Astrocyte of the cerebellum (primary cell): Measurements from ENCODE around the gene CEP83.

Source experiments
- DNase-seq: peaks from one replicate; pipeline ENCODE4 v3.0.0-alpha.2; 2011; ENCODE audit warnings: low read depth
- H3K4me3 ChIP-seq: 2 replicates; pipeline ENCODE4 v1.5.1; 2011; ENCODE audit warnings: mild to moderate bottlenecking, low read depth, low read length, moderate library complexity
- CTCF ChIP-seq: IDR thresholded peaks from 2 replicates; pipeline ENCODE4 v1.5.1; 2012; ENCODE audit warnings: low read length, low read depth, moderate library complexity, mild to moderate bottlenecking; ENCODE audit errors: missing control alignments
- in situ Hi-C: cut with HindIII; loops from 2 replicates; pipeline ENCODE4 v1.10.0; 2017; ENCODE audit warnings: low sequenced_read_pairs

CEP83 gene

GRCh38 chr12:94272280-94272679 lies 187.4 kb downstream of the CEP83 start:
- no peak for TF ChIP-seq CTCF
- in situ Hi-C loops: no loop called here
- DNase-seq: no peak
- no peak overlapping the region for H3K4me3 ChIP-seq

- TF ChIP-seq CTCF: no peak
- in situ Hi-C loops: no loop called here
- no peak for DNase-seq
- no peak overlapping the region for H3K4me3 ChIP-seq
Measured at GRCh38 chr12:94271351-94271750, 188.3 kb downstream of the CEP83 start.

DNA sequence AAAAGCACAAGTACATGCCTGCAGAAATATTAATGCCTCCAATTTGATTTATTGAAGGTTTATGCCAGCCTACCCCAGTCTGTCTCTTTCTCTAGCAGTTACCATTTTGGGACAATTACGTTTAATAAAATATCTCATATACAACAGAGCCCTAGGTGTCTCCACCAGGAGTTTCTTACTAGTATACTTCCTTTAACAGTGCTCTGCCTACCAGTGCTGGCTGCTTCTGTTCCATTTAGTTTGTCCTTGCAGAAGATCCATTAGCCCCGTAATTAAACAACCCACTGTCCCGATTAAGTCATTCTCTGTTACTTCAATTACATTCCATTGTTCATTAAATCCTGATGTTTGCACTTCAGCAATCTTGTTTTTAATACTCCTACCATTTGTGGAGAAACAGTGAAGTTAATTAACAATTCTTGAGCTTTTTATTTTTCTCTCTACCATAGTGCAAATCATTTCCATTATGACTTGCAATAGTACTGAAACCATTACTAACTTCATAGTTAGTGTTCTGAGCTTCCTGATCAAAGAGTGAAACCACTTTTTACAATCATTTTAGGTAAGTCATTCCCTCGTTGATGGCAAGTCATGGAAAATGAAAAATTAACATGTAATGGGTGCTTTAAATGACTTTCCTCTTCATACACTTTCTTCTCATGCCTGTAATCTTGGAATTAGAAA lies 190.2 kb downstream of the CEP83 start:
- no peak for TF ChIP-seq CTCF
- no peak overlapping the region for H3K4me3 ChIP-seq
- in situ Hi-C loops: no loop called here
- DNase-seq: no peak

DNA sequence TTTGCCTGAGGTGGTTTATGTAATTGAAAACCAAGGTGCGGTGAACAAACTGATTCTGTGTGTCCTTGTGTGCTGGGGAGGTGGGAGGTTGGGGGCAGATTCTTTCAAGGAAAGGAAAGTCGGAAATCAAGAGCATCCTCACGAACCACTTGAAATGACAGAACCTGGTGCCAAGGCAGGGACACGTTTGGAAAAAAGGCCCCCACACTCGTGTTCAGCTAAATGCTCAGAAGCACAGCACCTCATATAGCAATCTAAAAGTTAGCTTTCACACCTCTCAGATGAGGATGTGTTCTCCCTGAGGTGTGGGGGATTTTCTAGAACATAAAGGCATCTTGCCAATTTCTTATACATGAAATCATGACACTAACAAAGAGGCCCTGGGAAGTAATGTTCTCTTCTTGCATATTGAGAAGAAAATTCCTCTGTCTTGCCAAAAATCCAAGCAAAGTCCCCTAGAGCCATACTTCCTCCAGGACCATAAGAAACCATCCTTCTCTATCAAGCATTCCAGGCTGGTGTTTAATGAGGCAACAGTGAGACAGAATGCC lies 191.7 kb downstream of the CEP83 start:
- DNase-seq: no peak
- in situ Hi-C loops: no loop called here
- no peak overlapping the region for H3K4me3 ChIP-seq
- no peak for TF ChIP-seq CTCF

- in situ Hi-C loops: no loop called here
- H3K4me3 ChIP-seq: no peak overlapping the region
- no peak for TF ChIP-seq CTCF
- DNase-seq: no peak
Measured at GRCh38 chr12:94267537-94267872, 192.2 kb downstream of the CEP83 start.

DNA sequence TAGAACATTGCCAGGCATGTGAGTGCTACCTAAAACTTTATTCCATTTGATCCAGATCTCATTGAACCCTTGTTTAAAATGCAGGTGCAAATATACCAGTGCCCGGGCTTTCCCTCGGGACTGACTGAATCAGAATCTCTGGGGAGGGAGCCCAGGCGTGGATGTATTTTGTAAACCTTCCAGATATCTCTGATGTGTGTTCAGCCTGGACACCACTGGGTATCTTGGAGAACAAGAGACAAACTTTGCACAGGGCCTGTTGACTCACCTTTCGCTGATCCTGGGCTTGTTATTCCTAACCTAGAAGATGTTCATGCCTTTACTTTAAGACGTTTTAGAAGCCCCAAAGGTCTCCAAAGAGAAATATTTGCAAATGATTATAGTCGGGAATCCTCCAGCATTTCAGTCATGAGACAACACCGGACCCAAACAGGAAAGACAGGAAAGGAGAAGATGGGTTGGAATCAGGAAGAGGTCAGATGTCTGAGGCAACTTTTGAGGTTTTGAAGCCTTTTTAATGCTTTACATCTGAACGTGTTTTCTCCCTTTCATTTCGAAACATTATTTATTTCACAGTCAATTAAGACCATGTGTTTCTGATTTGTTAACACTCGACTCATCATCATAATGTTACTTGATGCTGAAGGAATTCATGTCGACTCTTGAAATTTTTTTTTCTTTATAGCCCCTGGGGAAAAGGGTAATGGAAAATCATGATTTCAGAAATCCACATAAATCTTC lies 192.7 kb downstream of the CEP83 start:
- DNase-seq: peak; percentile 46
- H3K4me3 ChIP-seq: no peak overlapping the region
- no peak for TF ChIP-seq CTCF
- in situ Hi-C loops: no loop called here
